ENCODE results near the gene PRDM2. TPM values are rescaled to one million over a fixed set of nuclear protein-coding genes. Genes with fewer than 3 reads are reported as not detected.

PRDM2 gene
- total and polyA plus RNA-seq, 11 donors, result 16.1 to 52.7 (median 36.3) TPM

GRCh38 chr1:13730291-13730690, 30.3 kb downstream of the PRDM2 start:
- Histone ChIP-seq H3K9me3 (no peaks in the 10 kb centered on the region), H3K36me3 (no peaks in the 10 kb centered on the region), H3K27me3 (no peaks in the 10 kb centered on the region), H3K4me1 (peaks cover 0 to 44% (median 0%) of the 10 kb centered on the region in 12 donors), H3K27ac (peak overlapping the region in 1 of 12 donors; percentile 80), H3K4me3 (no peak overlapping the region)
- ATAC-seq, result no peak
- TF ChIP-seq CTCF (IDR thresholded peaks at IDR 0.05), result no peak
- no peak for TF ChIP-seq POLR2A (IDR thresholded peaks at IDR 0.05)
- DNase-seq, result no peak
- intact Hi-C loops (cut with DNase I), result no loop called here
- WGBS, 4 donors, result 81 to 94% (median 88%) methylated on average over 1 of the region's 1 CpG

GRCh38 chr1:13730751-13731482, 30.9 kb downstream of the PRDM2 start:
- no peak for TF ChIP-seq CTCF (IDR thresholded peaks at IDR 0.05)
- no peak for TF ChIP-seq POLR2A (IDR thresholded peaks at IDR 0.05)
- H3K36me3 ChIP-seq, result no peaks in the 10 kb centered on the region
- H3K27me3 ChIP-seq, result no peaks in the 10 kb centered on the region
- H3K4me3 ChIP-seq, result peak overlapping the region in 4 of 12 donors; percentile 5 to 44 (median 9)
- peak in 3 of 4 donors; percentile 29 to 67 (median 34) for ATAC-seq
- WGBS, 4 donors, result 64 to 76% (median 71%) methylated on average over 12 of the region's 12 CpGs
- DNase-seq, result peak in 3 of 5 donors; percentile 17 to 33 (median 26)
- intact Hi-C loops (cut with DNase I), result no loop called here
- peaks cover 0 to 44% (median 0%) of the 10 kb centered on the region in 12 donors for H3K4me1 ChIP-seq
- peak overlapping the region in 1 of 12 donors; percentile 80 for H3K27ac ChIP-seq
- H3K9me3 ChIP-seq, result no peaks in the 10 kb centered on the region

GRCh38 chr1:13731897-13732296, 31.9 kb downstream of the PRDM2 start:
- Histone ChIP-seq H3K9me3 (no peaks in the 10 kb centered on the region), H3K27me3 (no peaks in the 10 kb centered on the region), H3K27ac (peak overlapping the region in 1 of 12 donors; percentile 80), H3K4me3 (no peak overlapping the region), H3K36me3 (no peaks in the 10 kb centered on the region), H3K4me1 (peaks cover 0 to 44% (median 0%) of the 10 kb centered on the region in 12 donors)
- no peak for ATAC-seq
- intact Hi-C loops (cut with DNase I), result no loop called here
- TF ChIP-seq POLR2A (IDR thresholded peaks at IDR 0.05), result no peak
- no peak for TF ChIP-seq CTCF (IDR thresholded peaks at IDR 0.05)
- WGBS, 4 donors, result 89 to 92% (median 92%) methylated on average over 5 of the region's 5 CpGs
- no peak for DNase-seq

GRCh38 chr1:13732971-13733667, 33.1 kb downstream of the PRDM2 start:
- no peak for DNase-seq
- Histone ChIP-seq H3K4me1 (peaks cover 0 to 44% (median 0%) of the 10 kb centered on the region in 12 donors), H3K4me3 (no peak overlapping the region), H3K36me3 (no peaks in the 10 kb centered on the region), H3K27me3 (no peaks in the 10 kb centered on the region), H3K27ac (peak overlapping the region in 1 of 12 donors; percentile 80), H3K9me3 (no peaks in the 10 kb centered on the region)
- TF ChIP-seq POLR2A (IDR thresholded peaks at IDR 0.05), result no peak
- no peak for TF ChIP-seq CTCF (IDR thresholded peaks at IDR 0.05)
- intact Hi-C loops (cut with DNase I), result no loop called here
- 67 to 76% (median 72%) methylated on average over 5 of the region's 5 CpGs for WGBS, 4 donors
- no peak for ATAC-seq

All from heart left ventricle (tissue), 16 donors.